Caco-2 (cell line): ENCODE results near the gene ADGRL3. TPM values are rescaled to one million over a fixed set of nuclear protein-coding genes. Genes with fewer than 3 reads are reported as not detected.
"Not testable (repeated sequence)": the region's sequence is repeated elsewhere in the genome, so short reads cannot be mapped to it uniquely, and the experiment has no call there.

Source experiments
- BruUV-seq: library from RNA; stranded (reverse); fragments of 400-500 nt; replicated peaks from 2 replicates; lab custom pipeline; 2021; lab: Mats Ljungman, UMichigan
- CTCF ChIA-PET: fragments of 300-600 bp; sonication (Branson Sonifier 250); formaldehyde crosslinking; loops from one replicate; lab custom pipeline; 2022; ENCODE audit warnings: antibody characterized with exemption; lab: Charles Lee
- POLR2A ChIA-PET: fragments of 300-600 bp; sonication (Branson Sonifier 250); formaldehyde crosslinking; loops from one replicate; lab custom pipeline; 2022; ENCODE audit warnings: antibody characterized with exemption; lab: Charles Lee
- DNase-seq, 2 experiments: peaks; one replicate each; pipeline versions ENCODE4 v3.0.0 to v3.0.0-alpha.2; 2020 to 2022
- H3K27me3 ChIP-seq: replicated peaks from 2 replicates; pipeline ENCODE4 v1.6.0; 2011; ENCODE audit warnings: low read length; ENCODE audit not compliant: control insufficient read depth, insufficient read depth
- H3K36me3 ChIP-seq: 2 replicates; pipeline ENCODE4 v1.5.1; 2011; ENCODE audit warnings: low read length; ENCODE audit not compliant: control insufficient read depth, insufficient read depth
- H3K4me1 ChIP-seq: fragments of 250-450 bp; sonication (Bioruptor Pico); 2 replicates; pipeline ENCODE4 v1.5.1; 2020; ENCODE audit warnings: mild to moderate bottlenecking
- H3K4me3 ChIP-seq: 2 replicates; pipeline ENCODE4 v1.5.1; 2011; ENCODE audit warnings: low read depth, mild to moderate bottlenecking, control low read depth, low read length
- H3K9me3 ChIP-seq: fragments of 250-450 bp; sonication (Bioruptor Pico); 2 replicates; pipeline ENCODE4 v1.5.1; 2020; ENCODE audit warnings: mild to moderate bottlenecking, moderate library complexity
- H3K27ac Mint-ChIP-seq: one replicate; pipeline ENCODE4 v1.8.0; 2022; ENCODE audit warnings: mixed read lengths; ENCODE audit not compliant: unreplicated experiment
- H3K27me3 Mint-ChIP-seq: one replicate; pipeline ENCODE4 v1.8.0; 2022; ENCODE audit warnings: mixed read lengths; ENCODE audit not compliant: insufficient read depth, unreplicated experiment
- H3K36me3 Mint-ChIP-seq: one replicate; pipeline ENCODE4 v1.8.0; 2022; ENCODE audit warnings: mild to moderate bottlenecking, mixed read lengths; ENCODE audit not compliant: insufficient read depth, unreplicated experiment
- H3K4me1 Mint-ChIP-seq: one replicate; pipeline ENCODE4 v1.8.0; 2022; ENCODE audit warnings: low read depth, mixed read lengths; ENCODE audit not compliant: unreplicated experiment
- H3K4me3 Mint-ChIP-seq: one replicate; pipeline ENCODE4 v1.8.0; 2022; ENCODE audit warnings: mild to moderate bottlenecking, moderate library complexity, mixed read lengths; ENCODE audit not compliant: unreplicated experiment
- H3K9me3 Mint-ChIP-seq: one replicate; pipeline ENCODE4 v1.8.0; 2022; ENCODE audit warnings: mixed read lengths; ENCODE audit not compliant: unreplicated experiment
- CTCF ChIP-seq, 2 experiments: fragments of 200-600 bp in 1 of 2; IDR thresholded peaks; 1 replicate in 1 of 2; 2 replicates in 1 of 2; pipeline versions ENCODE4 v1.5.1 to v1.8.0; 2011 to 2022; ENCODE audit warnings: antibody characterized with exemption in 1 of 2, control low read depth in 1 of 2, inconsistent platforms in 1 of 2, low read depth in 1 of 2, low read length in 1 of 2, mild to moderate bottlenecking in 1 of 2, moderate library complexity in 1 of 2; ENCODE audit not compliant: insufficient read depth in 1 of 2, severe bottlenecking in 1 of 2, unreplicated experiment in 1 of 2
- intact Hi-C: fragments of 100-400 bp; cut with micrococcal nuclease; formaldehyde crosslinking; loops from one replicate; pipeline ENCODE4 v1.10.0; 2022; ENCODE audit not compliant: unreplicated experiment
- total RNA-seq: library from RNA; stranded (reverse); gene quantifications from 2 replicates; pipeline ENCODE4 v1.2.3, GENCODE V29; 2022

The ADGRL3 gene
- total RNA-seq, 1 experiment from 2014 or later = 1.5 TPM

GRCh38 chr4:61959087-61959486 lies 759.0 kb downstream of the ADGRL3 start:
- H3K27ac Mint-ChIP-seq = no peak overlapping the region
- no peaks in the 10 kb centered on the region for H3K4me1 Mint-ChIP-seq
- Histone ChIP-seq H3K4me3 (no peak overlapping the region), H3K27me3 (no peaks in the 10 kb centered on the region), H3K36me3 (no peaks in the 10 kb centered on the region), H3K9me3 (no peaks in the 10 kb centered on the region), H3K4me1 (no peaks in the 10 kb centered on the region)
- H3K9me3 Mint-ChIP-seq = no peaks in the 10 kb centered on the region
- no peaks in the 10 kb centered on the region for H3K36me3 Mint-ChIP-seq
- H3K27me3 Mint-ChIP-seq = no peaks in the 10 kb centered on the region
- no peak for DNase-seq
- POLR2A ChIA-PET = no interaction called here
- no peak overlapping the region for H3K4me3 Mint-ChIP-seq
- BruUV-seq = no TSS peak
- CTCF ChIA-PET = no interaction called here
- intact Hi-C loops = no loop called here
- no peak for TF ChIP-seq CTCF (IDR thresholded peaks at IDR 0.05; ENCODE audit: insufficient read depth in 1 of 2, low read depth in 1 of 2, low read length in 1 of 2, severe bottlenecking in 1 of 2, unreplicated experiment in 1 of 2)

- no peaks in the 10 kb centered on the region for H3K36me3 ChIP-seq
- BruUV-seq = no TSS peak
- no peaks in the 10 kb centered on the region for H3K27me3 ChIP-seq
- H3K4me3 ChIP-seq = no peak overlapping the region
- DNase-seq = peak in 1 of 2 experiments; percentile 3
- ChIA-PET POLR2A (no interaction called here), CTCF (no interaction called here)
- H3K9me3 Mint-ChIP-seq = no peaks in the 10 kb centered on the region
- H3K4me1 ChIP-seq = no peaks in the 10 kb centered on the region
- peaks cover 3% of the 10 kb centered on the region for H3K27me3 Mint-ChIP-seq
- no peak overlapping the region for H3K27ac Mint-ChIP-seq
- intact Hi-C loops = loop anchor here (1.0 to 2.0 kb wide), 2 partner anchors 660 to 724 kb away; no protein-coding TSS in a partner anchor
- H3K9me3 ChIP-seq = no peaks in the 10 kb centered on the region
- H3K4me3 Mint-ChIP-seq = no peak overlapping the region
- peak in 1 of 2 experiments; percentile 12 for TF ChIP-seq CTCF (IDR thresholded peaks at IDR 0.05; ENCODE audit: insufficient read depth in 1 of 2, low read depth in 1 of 2, low read length in 1 of 2, severe bottlenecking in 1 of 2, unreplicated experiment in 1 of 2)
- H3K36me3 Mint-ChIP-seq = no peaks in the 10 kb centered on the region
- H3K4me1 Mint-ChIP-seq = no peaks in the 10 kb centered on the region
Observed at GRCh38 chr4:61984260-61984909, 784.3 kb downstream of the ADGRL3 start.

- no TSS peak for BruUV-seq
- Histone ChIP-seq H3K27me3 (no peaks in the 10 kb centered on the region), H3K4me3 (no peak overlapping the region), H3K4me1 (no peaks in the 10 kb centered on the region), H3K9me3 (no peaks in the 10 kb centered on the region), H3K36me3 (no peaks in the 10 kb centered on the region)
- Mint-ChIP-seq H3K4me1 (no peaks in the 10 kb centered on the region), H3K4me3 (no peak overlapping the region), H3K27ac (no peak overlapping the region), H3K9me3 (no peaks in the 10 kb centered on the region), H3K27me3 (peaks cover 3% of the 10 kb centered on the region), H3K36me3 (no peaks in the 10 kb centered on the region)
- CTCF ChIA-PET = no interaction called here
- no peak for TF ChIP-seq CTCF (IDR thresholded peaks at IDR 0.05; ENCODE audit: insufficient read depth in 1 of 2, low read depth in 1 of 2, low read length in 1 of 2, severe bottlenecking in 1 of 2, unreplicated experiment in 1 of 2)
- intact Hi-C loops = loop anchor here (2.0 kb wide), 1 partner anchor 723 kb away; no protein-coding TSS in a partner anchor
- no peak for DNase-seq
- POLR2A ChIA-PET = no interaction called here
Observed at GRCh38 chr4:61985426-61985825, 785.3 kb downstream of the ADGRL3 start.

GRCh38 chr4:61986929-61987328 lies 786.8 kb downstream of the ADGRL3 start:
- H3K4me1 Mint-ChIP-seq, POLR2A ChIA-PET, DNase-seq, H3K27ac Mint-ChIP-seq, H3K9me3 ChIP-seq, H3K27me3 Mint-ChIP-seq, intact Hi-C loops, BruUV-seq, H3K4me3 Mint-ChIP-seq, H3K4me1 ChIP-seq, H3K36me3 ChIP-seq, H3K9me3 Mint-ChIP-seq, H3K4me3 ChIP-seq, H3K27me3 ChIP-seq, H3K36me3 Mint-ChIP-seq, CTCF ChIA-PET: not testable (repeated sequence)
